Measurements from ENCODE around the gene BICD1.

BICD1 gene

DNA sequence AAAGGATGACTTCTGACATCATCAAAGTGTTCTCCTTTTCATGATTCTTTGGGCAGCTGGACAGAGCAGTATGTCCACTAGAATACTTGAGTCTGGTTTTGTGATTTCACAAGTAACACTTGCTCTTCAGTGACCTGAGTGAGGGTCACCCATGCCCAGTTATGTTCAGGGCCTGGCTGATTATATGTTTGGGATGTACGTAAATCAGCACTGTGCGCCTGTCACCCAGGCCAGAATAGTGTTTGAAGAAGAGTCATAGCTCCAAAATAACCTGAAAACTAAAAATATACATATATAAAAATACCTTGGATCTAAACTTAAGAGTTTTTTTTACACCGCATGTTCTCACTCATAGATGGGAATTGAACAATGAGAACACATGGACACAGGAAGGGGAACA lies 3.8 kb downstream of the BICD1 start:
- Histone ChIP-seq H3K27ac (no peak overlapping the region), H3K9me3 (ENCODE audit: severe bottlenecking) (no peaks in the 10 kb centered on the region), H3K27me3 (ENCODE audit: insufficient read depth, low read depth, severe bottlenecking) (no peaks in the 10 kb centered on the region), H3K4me3 (ENCODE audit: low read depth, low read length) (no peak overlapping the region), H3K36me3 (peaks cover 12% of the 10 kb centered on the region)
- TF ChIP-seq, protein P1, sequence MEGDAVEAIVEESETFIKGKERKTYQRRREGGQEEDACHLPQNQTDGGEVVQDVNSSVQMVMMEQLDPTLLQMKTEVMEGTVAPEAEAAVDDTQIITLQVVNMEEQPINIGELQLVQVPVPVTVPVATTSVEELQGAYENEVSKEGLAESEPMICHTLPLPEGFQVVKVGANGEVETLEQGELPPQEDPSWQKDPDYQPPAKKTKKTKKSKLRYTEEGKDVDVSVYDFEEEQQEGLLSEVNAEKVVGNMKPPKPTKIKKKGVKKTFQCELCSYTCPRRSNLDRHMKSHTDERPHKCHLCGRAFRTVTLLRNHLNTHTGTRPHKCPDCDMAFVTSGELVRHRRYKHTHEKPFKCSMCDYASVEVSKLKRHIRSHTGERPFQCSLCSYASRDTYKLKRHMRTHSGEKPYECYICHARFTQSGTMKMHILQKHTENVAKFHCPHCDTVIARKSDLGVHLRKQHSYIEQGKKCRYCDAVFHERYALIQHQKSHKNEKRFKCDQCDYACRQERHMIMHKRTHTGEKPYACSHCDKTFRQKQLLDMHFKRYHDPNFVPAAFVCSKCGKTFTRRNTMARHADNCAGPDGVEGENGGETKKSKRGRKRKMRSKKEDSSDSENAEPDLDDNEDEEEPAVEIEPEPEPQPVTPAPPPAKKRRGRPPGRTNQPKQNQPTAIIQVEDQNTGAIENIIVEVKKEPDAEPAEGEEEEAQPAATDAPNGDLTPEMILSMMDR (IDR thresholded peaks at IDR 0.05; ENCODE audit: low read depth, low read length) = no peak
- no peak for DNase-seq

DNA sequence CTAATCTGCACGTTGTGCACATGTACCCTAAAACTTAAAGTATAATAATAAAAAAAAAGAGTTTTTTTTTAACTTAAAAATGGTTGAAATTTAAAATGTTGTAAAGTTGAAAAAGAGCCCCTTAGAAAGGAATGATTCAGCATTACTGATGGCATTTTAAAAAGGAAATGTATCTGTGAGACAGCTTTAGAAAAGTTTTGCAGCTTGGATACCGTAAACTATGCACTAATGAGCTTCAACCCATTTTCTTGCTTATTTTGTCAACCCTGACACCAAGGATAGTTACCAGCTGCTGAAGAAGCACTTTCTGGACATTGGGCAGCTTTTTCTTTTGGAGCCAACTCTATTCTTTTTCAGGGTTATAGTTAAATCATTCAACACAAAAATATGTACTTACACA lies 4.3 kb downstream of the BICD1 start:
- no peak overlapping the region for H3K4me3 ChIP-seq (ENCODE audit: low read depth, low read length)
- H3K9me3 ChIP-seq (ENCODE audit: severe bottlenecking) = no peaks in the 10 kb centered on the region
- DNase-seq = no peak
- H3K27me3 ChIP-seq (ENCODE audit: insufficient read depth, low read depth, severe bottlenecking) = no peaks in the 10 kb centered on the region
- no peak overlapping the region for H3K27ac ChIP-seq
- H3K36me3 ChIP-seq = peaks cover 12% of the 10 kb centered on the region
- TF ChIP-seq, protein P1 (IDR thresholded peaks at IDR 0.05; ENCODE audit: low read depth, low read length) = no peak

DNA sequence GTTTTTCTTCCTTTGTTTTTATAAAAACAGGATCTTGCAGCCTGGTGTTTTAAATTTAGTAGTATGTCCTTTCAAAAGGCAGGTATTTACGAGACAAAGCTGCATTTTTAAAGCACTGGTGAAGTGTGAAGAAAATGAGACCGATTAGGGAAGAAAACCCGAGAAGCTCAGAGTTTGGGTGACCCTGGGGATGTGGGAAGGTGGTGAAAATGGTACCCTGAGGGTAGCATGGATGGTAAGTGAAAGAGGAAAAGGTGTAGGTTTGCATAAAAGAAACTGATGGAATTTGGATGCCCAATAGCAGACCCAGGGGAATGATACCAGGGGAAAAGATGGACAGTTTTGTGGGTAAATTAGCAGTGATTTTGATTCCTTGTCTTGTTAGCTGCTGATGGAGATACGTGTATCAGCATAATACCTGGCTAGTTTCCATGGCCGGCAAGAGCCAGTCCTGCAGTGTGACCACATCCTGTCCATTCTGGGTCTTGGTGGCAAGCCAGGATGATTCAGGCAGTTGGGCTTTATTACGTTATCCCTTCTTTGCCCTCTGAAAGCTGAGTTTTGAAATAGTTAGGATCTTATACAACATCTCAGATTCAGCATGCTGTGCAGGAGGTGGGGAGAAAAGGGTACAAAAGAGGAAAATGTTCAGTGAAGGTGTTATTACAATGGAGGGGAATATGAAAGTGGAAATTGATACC lies 8.9 kb downstream of the BICD1 start:
- Histone ChIP-seq H3K9me3 (ENCODE audit: severe bottlenecking) (no peaks in the 10 kb centered on the region), H3K4me3 (ENCODE audit: low read depth, low read length) (no peak overlapping the region), H3K27me3 (ENCODE audit: insufficient read depth, low read depth, severe bottlenecking) (no peaks in the 10 kb centered on the region), H3K27ac (no peak overlapping the region), H3K36me3 (peaks cover 6% of the 10 kb centered on the region)
- no peak for DNase-seq
- TF ChIP-seq, protein P1 (IDR thresholded peaks at IDR 0.05; ENCODE audit: low read depth, low read length) = no peak

DNA sequence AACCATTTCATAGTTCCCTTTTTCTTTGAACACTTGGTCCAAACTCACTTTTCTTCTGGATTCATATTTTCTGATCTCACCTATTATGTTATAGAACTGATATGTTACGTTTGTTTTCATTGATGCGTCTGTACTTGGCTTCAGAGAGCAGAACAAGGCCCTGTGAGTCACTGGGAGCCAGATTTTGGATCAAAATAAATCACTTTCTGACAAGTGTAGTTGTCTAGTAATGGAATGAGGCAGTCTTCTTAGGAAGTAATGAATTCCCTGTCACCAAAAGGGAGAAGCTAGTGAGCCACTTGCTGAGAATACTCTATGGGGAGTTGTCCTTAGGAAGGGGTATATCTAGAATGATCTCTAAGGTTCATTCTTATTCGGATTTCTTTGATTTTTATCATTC lies 10.2 kb downstream of the BICD1 start:
- no peak for DNase-seq
- H3K9me3 ChIP-seq (ENCODE audit: severe bottlenecking) = no peaks in the 10 kb centered on the region
- TF ChIP-seq, protein P1 (IDR thresholded peaks at IDR 0.05; ENCODE audit: low read depth, low read length) = no peak
- no peaks in the 10 kb centered on the region for H3K27me3 ChIP-seq (ENCODE audit: insufficient read depth, low read depth, severe bottlenecking)
- H3K27ac ChIP-seq = no peak overlapping the region
- no peak overlapping the region for H3K4me3 ChIP-seq (ENCODE audit: low read depth, low read length)
- peaks cover 6% of the 10 kb centered on the region; the same call in 1 of the 2 replicates for H3K36me3 ChIP-seq

DNA sequence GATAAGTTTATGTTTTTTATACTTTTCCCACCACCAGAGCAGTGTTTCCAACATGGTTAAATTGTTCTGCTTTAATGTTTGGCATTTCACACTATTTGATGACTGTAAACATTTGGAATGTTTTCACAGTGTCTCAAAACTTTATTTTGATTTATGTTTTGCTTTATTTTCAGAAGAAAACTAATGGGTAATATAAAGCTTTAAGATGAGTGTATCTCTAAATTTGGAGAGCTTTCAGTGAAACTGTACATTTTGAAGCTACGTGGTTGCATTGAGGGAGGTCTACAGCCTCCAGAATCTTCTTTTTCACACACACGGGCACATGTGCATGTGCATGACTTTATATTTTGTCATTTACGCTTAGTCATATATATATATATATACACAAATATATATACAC lies 10.7 kb downstream of the BICD1 start:
- Histone ChIP-seq H3K27me3 (ENCODE audit: insufficient read depth, low read depth, severe bottlenecking) (no peaks in the 10 kb centered on the region), H3K27ac (no peak overlapping the region), H3K36me3 (peaks cover 6% of the 10 kb centered on the region; the same call in 1 of the 2 replicates), H3K9me3 (ENCODE audit: severe bottlenecking) (no peaks in the 10 kb centered on the region), H3K4me3 (ENCODE audit: low read depth, low read length) (no peak overlapping the region)
- TF ChIP-seq, protein P1 (IDR thresholded peaks at IDR 0.05; ENCODE audit: low read depth, low read length) = no peak
- DNase-seq = no peak

DNA sequence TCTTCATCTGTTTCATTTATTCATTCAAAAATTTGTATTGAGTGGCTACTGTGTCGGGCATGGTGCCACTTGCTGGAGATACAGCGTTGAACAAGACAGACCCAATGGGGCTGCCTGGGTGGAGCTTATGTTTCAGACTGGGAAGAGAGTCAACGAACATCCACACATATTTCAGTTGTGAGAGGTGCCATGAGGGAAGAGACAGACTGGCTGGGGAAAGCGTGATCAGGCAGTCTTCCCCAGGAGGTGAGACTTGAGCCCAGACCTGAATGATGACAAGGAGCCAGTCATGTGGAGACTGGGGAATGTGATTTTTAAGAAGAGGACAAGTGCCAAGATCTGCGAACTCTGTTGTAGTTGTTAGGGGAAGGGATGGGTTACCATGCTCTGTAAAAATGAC lies 12.2 kb downstream of the BICD1 start:
- TF ChIP-seq, protein P1 (IDR thresholded peaks at IDR 0.05; ENCODE audit: low read depth, low read length) = no peak
- H3K27me3 ChIP-seq (ENCODE audit: insufficient read depth, low read depth, severe bottlenecking) = no peaks in the 10 kb centered on the region
- no peak overlapping the region for H3K4me3 ChIP-seq (ENCODE audit: low read depth, low read length)
- H3K36me3 ChIP-seq = no peaks in the 10 kb centered on the region
- no peak for DNase-seq
- H3K9me3 ChIP-seq (ENCODE audit: severe bottlenecking) = no peaks in the 10 kb centered on the region
- H3K27ac ChIP-seq = no peak overlapping the region
